Hematopoietic multipotent progenitor cell treated with erythropoietin and hydrocortisone succinate and interleukin-3 and kit ligand, for 17 days (in vitro differentiated cells): ENCODE data around the gene ATP6V1G1.

ENCODE experiments used
- DNase-seq: peaks from one replicate; pipeline ENCODE4 v3.0.0-alpha.2; 2015; ENCODE audit warnings: low spot score

ATP6V1G1 gene

DNA sequence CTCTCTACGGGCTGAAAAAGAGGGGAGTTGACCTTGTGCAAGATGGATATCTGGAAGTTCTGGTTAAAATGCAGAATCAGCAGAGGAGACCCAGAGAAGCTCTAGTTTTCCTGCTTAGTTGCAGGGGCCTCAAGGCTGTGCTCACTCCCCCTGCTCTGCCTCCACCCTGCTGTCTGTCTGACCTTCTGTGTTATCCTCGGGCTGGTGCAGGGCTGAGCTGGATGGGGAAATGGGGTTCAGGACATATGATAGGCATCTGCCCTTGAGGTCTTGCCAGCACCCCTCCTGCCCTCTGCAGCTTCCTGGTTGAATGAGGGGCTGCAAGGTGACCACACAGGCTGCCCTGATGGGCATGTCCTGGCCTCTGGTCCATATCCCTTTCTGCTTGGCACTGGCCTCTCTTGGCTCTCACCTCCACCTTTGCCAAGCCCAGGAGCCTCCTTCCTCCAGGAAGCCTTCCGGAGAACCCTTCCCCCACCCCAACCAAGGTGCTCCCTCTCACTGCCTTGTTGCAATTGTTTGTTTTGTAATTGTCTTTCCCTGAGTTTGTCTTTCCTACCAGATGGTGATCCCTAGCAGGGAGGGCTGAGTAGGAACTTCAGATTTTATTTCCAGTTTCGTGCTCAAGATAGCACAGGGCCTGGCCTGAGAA lies 24.8 kb downstream of the ATP6V1G1 start:
- DNase-seq = no peak

DNA sequence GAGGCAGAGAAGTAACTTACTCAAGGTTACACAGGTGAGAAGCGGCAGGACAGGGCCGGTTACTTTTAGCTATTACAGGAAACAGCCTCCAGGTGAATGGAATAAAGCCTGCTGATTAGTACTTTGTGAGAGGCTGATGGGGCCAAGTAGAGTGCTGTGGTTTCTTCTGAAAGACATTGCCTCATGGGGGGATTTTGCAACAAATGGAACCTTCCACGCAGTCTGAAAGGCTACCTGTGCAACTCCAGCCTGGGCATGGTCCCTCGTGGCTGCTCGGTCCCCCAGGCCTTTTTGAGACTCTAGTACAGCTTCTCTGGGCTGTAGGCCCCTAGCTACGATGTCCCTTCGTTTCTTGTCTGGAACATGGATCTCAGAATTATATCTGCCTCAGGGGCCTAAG lies 25.5 kb downstream of the ATP6V1G1 start:
- DNase-seq = no peak

DNA sequence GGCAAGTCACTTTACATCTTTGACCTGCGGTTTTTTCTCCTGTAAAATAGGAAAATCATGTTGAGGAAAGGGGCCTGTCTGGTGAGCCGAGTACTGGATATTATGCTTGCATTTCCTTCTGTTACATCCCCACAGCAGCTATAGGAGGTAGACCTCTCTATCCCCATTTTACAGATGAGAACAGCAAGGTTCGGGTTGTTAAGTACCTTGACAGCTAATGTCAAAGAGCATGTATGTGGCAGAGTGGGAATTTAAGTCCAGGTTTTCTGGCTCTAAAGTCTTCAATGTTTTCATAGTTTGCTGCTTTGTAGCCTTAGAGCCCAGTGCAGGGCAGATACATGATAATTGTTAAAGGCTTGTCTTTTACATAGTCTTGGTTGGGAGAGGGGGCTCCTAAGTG lies 26.4 kb downstream of the ATP6V1G1 start:
- no peak for DNase-seq

DNA sequence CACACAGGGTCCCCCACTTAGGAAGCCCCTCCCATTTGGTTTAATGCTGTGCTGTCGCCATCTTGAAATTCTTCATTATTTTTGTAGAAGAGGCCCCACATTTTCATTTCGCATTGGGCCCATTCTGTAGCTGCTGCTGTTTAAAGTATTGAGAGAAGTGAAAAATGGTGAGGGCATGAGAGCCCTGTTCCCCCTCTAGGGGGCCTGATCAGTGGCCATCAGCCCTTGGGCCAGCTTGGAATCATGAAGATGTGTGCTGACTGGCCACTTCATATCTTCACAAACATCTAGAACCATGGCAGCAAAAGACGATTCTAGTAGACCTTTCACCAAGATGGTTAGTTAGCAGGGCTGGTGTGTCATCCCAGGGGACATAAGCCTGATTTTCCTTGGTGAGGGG lies 26.8 kb downstream of the ATP6V1G1 start:
- DNase-seq = no peak

DNA sequence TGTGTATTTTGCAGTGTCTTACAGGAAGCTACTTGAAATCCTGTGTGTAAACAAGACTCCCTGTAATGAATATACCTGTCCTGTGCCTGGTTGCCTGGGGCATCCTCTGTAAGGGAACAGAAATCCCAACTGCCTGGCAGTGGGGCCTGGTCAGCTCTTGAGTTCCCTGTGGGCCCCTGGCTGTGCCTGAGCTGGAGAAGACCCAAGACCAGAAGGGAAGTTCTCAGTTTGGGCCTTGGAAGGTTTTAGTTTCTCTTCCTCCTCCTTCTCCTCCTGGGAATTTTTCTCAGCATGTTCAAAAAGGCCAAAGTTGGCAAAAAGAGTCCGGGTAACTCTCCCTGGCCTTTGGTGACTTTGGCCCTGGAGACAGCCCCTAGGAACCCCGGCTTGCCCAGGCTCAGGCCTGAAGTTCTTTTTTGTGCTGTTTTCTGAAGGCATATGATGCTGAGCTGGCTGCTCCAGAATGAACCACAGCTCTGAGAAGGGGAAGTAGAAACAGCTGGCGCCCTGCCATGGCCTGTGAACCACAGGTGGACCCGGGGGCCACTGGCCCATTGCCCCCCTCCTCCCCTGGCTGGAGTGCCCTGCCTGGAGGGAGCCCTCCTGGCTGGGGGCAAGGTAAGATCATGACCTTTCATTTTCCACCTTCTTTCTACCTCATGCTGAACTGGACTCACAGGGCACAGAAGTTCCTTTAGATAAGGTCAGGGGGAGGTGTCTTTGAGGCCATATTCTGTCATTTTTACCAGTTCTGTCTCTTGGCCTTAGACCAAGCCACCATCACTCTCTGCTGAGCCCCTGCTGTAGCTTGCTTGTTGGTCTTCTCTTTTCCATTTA lies 29.3 kb downstream of the ATP6V1G1 start:
- DNase-seq = no peak

DNA sequence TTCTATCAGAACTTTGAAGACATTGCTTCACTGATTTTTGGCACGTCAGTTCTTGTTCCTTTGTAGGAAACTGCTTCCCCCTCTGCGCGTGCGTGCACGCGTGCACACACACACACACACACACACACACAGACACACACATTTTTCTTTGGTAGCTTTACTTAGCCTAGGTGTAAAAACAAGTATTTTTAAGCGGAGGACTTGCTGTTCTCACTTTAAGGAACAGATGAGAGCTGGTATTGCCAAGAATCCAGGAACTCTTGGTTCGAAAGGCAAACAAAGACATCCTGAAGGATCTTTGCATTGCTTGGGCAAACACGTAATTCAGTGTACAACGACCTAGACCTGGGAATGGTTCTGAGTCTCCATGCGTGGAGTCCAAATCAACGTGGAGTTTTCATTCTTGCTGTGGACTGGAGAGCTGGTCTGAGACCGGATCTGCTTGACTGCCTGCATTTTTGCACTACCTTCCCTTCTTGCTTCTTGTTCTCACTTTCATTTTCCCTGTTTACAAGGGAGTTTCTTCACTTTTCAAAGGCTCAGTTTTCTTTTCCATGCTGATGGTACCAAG lies 31.7 kb downstream of the ATP6V1G1 start:
- no peak for DNase-seq

DNA sequence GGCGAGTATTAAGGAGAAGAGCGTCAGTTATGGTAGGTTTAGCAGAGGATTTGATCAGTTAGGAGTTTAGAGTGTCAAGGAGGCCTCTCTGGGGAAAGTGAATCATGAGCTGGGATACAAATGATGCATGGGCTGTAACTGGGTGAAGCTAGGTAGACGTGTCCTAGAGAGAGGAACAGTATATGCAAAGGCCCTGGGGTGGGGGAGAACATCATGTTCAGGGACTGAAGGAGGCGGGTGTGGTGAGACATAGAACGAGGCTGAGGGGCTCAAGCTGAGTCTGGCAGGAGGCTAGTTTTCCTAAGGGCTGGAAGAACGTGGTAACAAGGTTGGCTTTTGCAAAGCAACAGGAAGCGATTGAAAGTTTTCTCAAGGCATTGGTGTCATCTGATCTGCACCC lies 34.0 kb downstream of the ATP6V1G1 start:
- DNase-seq = no peak

DNA sequence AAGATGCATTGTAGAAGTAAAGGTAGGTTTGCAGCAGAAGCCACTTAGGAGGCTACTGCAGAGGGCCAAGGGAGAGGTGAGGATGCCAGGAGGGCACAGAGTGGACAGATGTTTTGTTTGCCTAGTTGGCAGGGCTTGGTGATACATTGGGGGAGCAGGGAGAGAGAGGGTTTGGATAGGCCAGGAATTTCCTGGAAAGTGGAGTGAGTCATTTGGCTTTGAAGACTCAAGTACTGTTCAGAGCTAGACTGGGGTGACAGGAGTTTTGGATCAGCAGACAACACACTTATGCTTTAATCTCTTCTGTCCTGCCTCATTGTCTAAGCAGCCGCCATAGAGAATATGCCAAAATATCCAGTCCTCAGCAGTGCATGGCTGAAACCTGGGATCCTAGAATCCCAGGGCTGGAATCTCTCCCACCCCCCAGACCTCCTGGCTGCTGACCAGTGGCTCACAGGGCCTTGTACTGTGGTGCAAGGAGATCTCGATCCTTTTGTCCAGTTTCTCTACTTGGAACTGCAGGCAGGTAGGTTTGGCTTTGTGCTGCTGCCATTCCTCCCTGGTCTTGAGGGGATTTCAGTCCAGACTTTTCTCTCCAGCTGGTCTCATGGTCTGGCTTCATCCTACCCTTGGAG lies 34.5 kb downstream of the ATP6V1G1 start:
- no peak for DNase-seq

DNA sequence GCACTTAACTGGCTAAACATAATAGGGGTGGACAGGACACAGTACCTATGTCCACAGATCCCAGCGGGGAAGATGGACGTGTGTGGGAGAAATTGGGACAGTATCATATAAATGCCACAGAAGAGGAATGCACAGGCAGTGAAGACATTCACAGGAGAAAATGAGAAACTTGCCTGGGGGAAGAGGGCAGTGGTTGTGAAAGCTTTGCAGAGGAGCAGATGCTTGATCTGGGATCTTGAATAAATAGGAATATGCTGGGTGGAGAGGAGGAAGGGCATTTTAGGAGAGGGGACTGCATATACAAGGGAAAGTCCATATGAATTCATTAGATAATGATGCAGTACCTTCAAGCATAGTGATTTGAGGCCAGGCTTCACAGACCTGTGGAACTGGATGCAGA lies 37.1 kb downstream of the ATP6V1G1 start:
- DNase-seq = no peak

DNA sequence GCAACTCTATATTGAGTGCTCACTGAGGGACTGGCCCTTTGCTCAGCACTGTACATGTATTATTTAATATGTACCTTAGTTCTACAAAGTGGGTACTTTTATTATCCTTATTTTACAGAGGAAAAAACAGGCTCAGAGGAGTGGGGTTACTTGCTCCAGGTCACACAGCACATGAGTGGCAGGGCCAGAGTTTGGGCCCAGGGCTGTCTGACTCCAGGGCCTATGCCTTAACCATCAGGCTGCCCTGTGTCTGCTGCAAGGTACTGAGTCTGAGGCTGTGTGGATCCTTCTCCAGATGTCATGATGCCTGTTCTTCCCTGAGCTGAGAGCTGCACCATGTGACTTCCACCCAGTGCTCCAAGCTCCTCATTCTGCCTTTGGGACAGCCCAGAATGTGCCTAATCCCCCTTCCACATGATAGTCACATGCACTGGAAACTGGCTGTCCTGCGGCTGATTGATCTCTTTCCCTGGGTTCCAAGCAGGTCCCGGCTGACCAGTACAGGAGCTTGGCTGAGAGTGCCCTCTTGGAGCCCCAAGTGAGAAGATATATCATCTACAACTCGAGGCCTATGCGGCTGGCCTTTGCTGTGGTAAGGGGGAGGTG lies 38.9 kb downstream of the ATP6V1G1 start:
- DNase-seq = no peak

DNA sequence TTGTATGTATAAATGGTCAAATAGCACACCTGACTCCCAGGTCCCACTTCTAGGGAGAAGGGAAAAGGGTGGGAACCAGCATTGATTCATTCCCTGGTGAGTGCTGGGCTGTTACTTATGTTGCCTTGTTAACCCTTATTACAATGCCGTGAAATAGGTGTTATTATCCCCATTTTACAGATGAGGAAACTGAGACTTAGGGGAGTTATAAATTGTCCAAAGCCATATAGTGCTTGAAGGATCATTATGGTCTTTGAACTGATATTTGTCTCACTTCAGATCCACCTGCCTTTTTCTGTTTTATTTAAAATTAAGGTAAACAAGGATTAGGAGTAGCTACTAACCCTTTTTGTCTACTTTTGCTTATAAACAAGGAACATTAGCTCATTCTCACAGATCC lies 40.0 kb downstream of the ATP6V1G1 start:
- no peak for DNase-seq

DNA sequence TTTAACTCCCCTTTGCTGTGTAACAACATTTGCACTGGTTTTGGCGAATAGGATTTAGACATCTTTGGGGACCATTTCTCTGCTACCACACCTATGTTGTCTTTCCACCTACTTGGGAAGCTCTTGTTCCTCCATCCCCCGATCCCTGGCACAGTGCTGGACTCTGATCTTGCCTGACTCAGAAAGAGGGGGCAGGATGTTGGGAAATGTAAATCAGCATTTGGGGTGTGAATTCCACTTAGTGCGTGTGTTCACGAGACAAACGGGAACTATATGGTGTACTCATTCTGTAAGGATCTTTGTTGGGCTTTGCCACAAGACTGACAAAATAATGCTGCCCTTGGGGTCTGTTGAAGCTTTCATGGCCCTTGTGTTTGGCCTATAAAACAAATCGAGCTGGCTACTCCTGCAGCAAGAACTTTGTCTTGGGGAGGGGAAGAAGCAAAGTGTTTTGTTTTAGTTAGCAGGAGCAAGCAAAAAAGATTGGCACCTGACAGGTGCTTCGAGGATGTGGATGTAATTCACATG lies 42.1 kb downstream of the ATP6V1G1 start:
- DNase-seq = no peak

DNA sequence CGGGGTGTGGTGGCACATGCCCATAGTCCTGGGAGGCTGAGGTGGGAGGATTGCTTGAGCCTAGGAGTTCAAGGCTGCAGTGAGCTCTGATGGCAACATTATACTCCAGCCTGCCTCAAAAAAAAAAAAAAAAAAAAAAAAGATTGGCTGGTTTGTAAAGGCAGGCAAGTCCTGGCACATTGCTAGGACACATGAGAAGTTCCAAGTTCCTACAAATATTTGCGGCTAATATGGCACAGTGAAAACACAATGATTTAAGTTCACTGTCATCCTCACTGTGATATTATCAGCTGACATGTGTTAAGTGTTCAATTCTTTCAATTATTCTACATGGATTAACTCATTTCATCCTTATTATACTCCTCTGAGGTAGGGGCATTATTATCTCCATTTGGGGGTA lies 43.6 kb downstream of the ATP6V1G1 start:
- no peak for DNase-seq

DNA sequence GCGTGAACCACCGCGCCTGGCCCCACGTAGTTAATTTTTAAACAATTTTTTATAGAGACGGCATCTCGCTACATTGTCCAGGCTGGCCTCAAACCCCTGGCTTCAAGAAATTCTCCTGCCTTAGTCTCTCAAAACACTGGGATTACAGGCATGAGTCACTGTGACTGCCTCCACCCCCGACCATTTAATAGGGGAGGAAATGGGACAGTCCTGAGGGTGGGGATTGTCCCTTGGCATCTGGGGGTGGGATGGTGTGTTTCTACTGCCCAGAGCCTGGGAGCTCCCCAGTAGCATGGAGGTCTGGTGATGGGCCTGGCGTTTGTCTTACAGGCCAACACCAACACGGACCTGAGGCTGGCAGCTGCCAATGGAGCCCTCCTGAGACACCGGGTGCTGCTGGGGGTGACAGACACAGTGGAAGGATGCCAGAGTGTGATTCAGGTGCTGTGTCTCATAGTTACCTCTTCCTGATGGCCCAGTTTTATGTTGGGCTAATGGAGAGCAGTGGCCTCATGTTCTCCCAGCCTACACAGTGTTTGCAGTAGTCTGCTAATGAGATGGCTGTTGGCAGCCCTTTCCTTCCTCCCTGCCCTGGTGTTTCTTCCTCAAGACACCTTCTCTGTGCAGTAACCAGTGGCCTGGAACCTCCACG lies 46.0 kb downstream of the ATP6V1G1 start:
- no peak for DNase-seq

DNA sequence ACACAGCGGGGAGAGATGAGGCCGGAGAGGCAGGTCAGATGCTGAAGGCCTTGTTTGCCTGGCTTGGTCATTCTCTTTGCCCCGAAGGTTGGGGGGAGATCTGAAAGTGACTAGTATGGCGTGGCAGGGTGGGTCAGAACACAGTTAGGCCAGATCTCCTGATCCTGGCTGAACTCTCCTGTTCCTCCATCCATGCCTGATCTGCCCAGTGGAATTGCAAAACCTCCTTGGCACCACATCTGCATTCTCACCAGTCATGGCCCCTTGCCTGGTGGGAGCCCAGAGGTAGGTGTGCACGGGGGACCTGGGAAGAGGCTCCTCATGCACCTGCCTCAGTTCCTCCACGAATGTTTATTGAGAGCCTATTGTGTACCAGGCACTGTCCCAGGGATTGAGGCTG lies 46.8 kb downstream of the ATP6V1G1 start:
- DNase-seq = no peak

DNA sequence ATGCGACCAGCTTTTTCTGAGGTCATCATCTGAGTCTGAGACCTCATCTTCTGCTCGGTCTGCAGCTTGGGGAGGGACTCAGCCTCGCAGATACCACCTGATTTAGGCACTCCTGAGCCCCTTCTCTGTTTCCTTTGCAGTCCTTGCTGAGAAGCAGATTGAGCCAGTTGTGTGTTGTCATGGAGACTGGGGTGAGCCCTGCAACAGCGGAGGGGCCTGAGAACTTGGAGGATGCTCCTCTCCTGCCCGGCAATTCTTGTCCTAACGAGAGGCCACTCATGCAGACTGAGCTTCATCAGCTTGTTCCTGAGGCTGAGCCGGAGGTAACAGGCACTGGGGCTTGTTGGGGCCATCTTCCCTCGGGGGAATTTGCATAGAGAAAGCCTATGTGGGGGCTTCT lies 50.8 kb downstream of the ATP6V1G1 start:
- no peak for DNase-seq

DNA sequence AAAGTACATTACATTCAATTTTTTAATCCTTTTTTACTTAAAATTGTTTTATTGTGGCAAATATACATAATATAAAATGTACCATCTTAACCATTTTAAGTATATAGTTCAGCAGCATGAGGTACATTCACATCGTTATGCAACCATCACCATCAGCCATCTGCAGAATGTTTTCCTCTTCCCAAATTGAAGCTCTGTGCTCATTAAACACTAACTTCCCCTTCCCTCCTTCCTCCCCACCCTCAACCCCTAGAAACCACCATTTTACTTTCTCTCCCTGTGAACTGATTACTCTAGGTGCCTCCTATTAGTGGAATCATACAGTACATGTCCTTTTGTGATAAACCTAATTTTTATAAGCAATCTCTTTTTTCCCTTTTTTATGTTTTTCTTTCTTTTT lies 54.4 kb downstream of the ATP6V1G1 start:
- no peak for DNase-seq

DNA sequence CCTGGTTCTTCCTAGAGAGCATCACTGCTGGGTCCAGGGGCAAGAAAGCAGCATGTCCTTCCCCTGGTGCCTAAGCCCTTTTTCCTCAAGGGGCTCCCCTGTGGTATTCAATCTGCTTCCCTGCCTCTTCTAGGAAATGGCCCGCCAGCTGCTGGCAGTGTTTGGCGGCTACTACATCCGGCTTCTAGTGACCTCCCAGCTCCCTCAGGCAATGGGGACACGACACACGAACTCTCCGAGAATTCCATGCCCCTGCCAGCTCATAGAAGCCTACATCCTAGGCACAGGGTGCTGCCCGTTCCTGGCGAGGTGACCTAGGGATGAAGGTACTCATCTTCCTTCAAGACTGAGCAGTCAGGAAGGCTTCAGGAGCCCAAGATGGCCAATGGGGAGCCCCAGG lies 55.4 kb downstream of the ATP6V1G1 start:
- no peak for DNase-seq

DNA sequence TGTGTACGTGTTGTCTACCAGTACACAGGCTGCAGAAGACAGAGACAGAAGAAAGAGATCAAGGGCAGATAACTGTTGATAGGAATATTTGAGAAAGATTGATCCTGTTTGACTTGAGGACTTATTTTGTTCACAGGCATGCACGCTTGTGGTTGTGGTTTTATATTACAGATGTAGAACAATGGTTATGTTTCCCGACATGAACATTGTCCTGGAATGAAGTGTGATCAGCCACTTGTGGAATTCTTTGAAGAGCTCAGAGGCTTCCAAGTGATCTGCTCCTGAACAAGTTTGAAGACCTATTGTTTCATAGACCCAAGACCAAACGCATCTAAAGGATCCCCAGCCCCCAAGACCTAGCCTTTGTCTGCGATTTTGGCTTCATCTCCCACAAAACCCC lies 56.3 kb downstream of the ATP6V1G1 start:
- DNase-seq = no peak
